Astrocyte (in vitro differentiated cells and primary cell): ENCODE measurements around the gene NEURL1.
"Not testable (repeated sequence)": the region's sequence is repeated elsewhere in the genome, so short reads cannot be mapped to it uniquely, and the experiment has no call there.

Experiments
- CTCF ChIP-seq: IDR thresholded peaks from 2 replicates; pipeline ENCODE4 v1.5.1; 2011; ENCODE audit warnings: low read depth, mild to moderate bottlenecking, inconsistent platforms, low read length, moderate library complexity; ENCODE audit not compliant: insufficient read depth
- EZH2 ChIP-seq: IDR thresholded peaks from 2 replicates; pipeline ENCODE4 v1.6.1; 2012; ENCODE audit warnings: mild to moderate bottlenecking, low read length, inconsistent platforms; ENCODE audit not compliant: insufficient read depth

GRCh38 chr10:103503777-103504176, 10.3 kb downstream of the NEURL1 start:
- TF ChIP-seq EZH2, CTCF: not testable (repeated sequence)
